HCT116 (cell line): Measurements from ENCODE around the gene SERPINH1. TPM values are rescaled to one million over a fixed set of nuclear protein-coding genes. Genes with fewer than 3 reads are reported as not detected.
A peak's percentile ranks its signal among the peaks of the same experiment; 100 is the strongest.

Source experiments
- ATAC-seq: fragments of 200-7000 bp; cut with Tn5 transposase; 2 replicates; pipeline ENCODE4 v1.9.1; 2020; ENCODE audit warnings: mild to moderate bottlenecking, moderate library complexity
- BruUV-seq: library from RNA; stranded (reverse); fragments of 400-500 nt; replicated peaks from 2 replicates; lab custom pipeline; 2021; lab: Mats Ljungman, UMichigan
- CTCF ChIA-PET: fragments of 300-600 bp; sonication (Branson Sonifier 250); formaldehyde crosslinking; loops from one replicate; lab custom pipeline; 2021; ENCODE audit warnings: antibody characterized with exemption; lab: Charles Lee
- POLR2A ChIA-PET: fragments of 300-600, 350-600 bp; sonication (Branson Sonifier 250); formaldehyde crosslinking; loops from one replicate; lab custom pipeline; 2021; ENCODE audit warnings: antibody characterized with exemption; lab: Charles Lee
- RAD21 ChIA-PET, 2 experiments: fragments of 300-600 bp; sonication (Branson Sonifier 250); formaldehyde crosslinking; loops; one replicate each; lab custom pipeline; 2023; ENCODE audit warnings: low total read pairs in 2 of 2; ENCODE audit not compliant: uncharacterized antibody in 2 of 2, unreplicated experiment in 2 of 2, low non-redundant PET in 1 of 2; lab: Charles Lee
- DNase-seq: peaks from one replicate; pipeline ENCODE4 v3.0.0-alpha.2; 2010; ENCODE audit warnings: low read depth, low spot score
- H2AFZ ChIP-seq: fragments of 200-600 bp; shearing (Covaris generic), sonication (generic); 2 replicates; pipeline ENCODE4 v1.6.1; 2017; ENCODE audit warnings: low read depth, mixed run types, mixed read lengths, antibody characterized with exemption, low read length; ENCODE audit not compliant: poor library complexity, severe bottlenecking
- H3K27ac ChIP-seq: 2 replicates; pipeline ENCODE4 v1.5.1; 2012; ENCODE audit warnings: low read depth, low read length
- H3K27me3 ChIP-seq: fragments of 200-600 bp; sonication (generic); 2 replicates; pipeline ENCODE4 v1.6.1; 2016; ENCODE audit warnings: mixed run types, low read length, mixed read lengths; ENCODE audit not compliant: insufficient read depth
- H3K36me3 ChIP-seq, 2 experiments: fragments of 200-500 bp in 1 of 2; fragments of 200-600 bp in 1 of 2; sonication (Bioruptor generic) in 1 of 2; sonication (generic) in 1 of 2; 2 replicates each; pipeline versions ENCODE4 v1.5.1 to v1.6.1; 2014 to 2016; ENCODE audit warnings: low read length in 2 of 2, inconsistent platforms in 1 of 2, mixed read lengths in 1 of 2, mixed run types in 1 of 2; ENCODE audit not compliant: insufficient read depth in 2 of 2, control insufficient read depth in 1 of 2
- H3K4me1 ChIP-seq, 2 experiments: fragments of 200-600 bp in 1 of 2; sonication (generic) in 1 of 2; 2 replicates each; pipeline versions ENCODE4 v1.5.1 to v1.6.1; 2012 to 2017; ENCODE audit warnings: low read length in 2 of 2, inconsistent platforms in 1 of 2, mild to moderate bottlenecking in 1 of 2, mixed read lengths in 1 of 2, mixed run types in 1 of 2, moderate library complexity in 1 of 2; ENCODE audit not compliant: insufficient read depth in 2 of 2, control insufficient read depth in 1 of 2
- H3K4me2 ChIP-seq: fragments of 200-600 bp; sonication (generic); 2 replicates; pipeline ENCODE4 v1.6.1; 2017; ENCODE audit warnings: mixed run types, low read length, mixed read lengths
- H3K4me3 ChIP-seq, 2 experiments: fragments of 200-600 bp in 1 of 2; sonication (generic) in 1 of 2; replicated peaks in 1 of 2; 2 replicates each; pipeline ENCODE4 v1.5.1; 2011 to 2016; ENCODE audit warnings: low read length in 2 of 2, control low read depth in 1 of 2, low read depth in 1 of 2, mild to moderate bottlenecking in 1 of 2, mixed read lengths in 1 of 2, mixed run types in 1 of 2
- H3K79me2 ChIP-seq: fragments of 200-600 bp; sonication (generic); 2 replicates; pipeline ENCODE4 v1.6.1; 2017; ENCODE audit warnings: mild to moderate bottlenecking, mixed run types, low read length, moderate library complexity, mixed read lengths; ENCODE audit not compliant: insufficient read depth
- H3K9ac ChIP-seq: fragments of 200-600 bp; sonication (generic); 2 replicates; pipeline ENCODE4 v1.6.1; 2016; ENCODE audit warnings: low read length, mixed read lengths
- H3K9me2 ChIP-seq: fragments of 200-600 bp; sonication (generic), shearing (Covaris generic); 2 replicates; pipeline ENCODE4 v1.6.1; 2017; ENCODE audit warnings: mixed run types, mild to moderate bottlenecking, moderate library complexity; ENCODE audit not compliant: insufficient read depth
- H3K9me3 ChIP-seq, 2 experiments: fragments of 200-500 bp in 1 of 2; fragments of 200-600 bp in 1 of 2; sonication (Bioruptor generic) in 1 of 2; sonication (generic) in 1 of 2; 2 replicates each; pipeline ENCODE4 v1.6.1; 2014 to 2017; ENCODE audit warnings: low read length in 2 of 2, mixed read lengths in 2 of 2, inconsistent platforms in 1 of 2, low read depth in 1 of 2, mild to moderate bottlenecking in 1 of 2, mixed run types in 1 of 2, moderate library complexity in 1 of 2; ENCODE audit not compliant: control insufficient read depth in 1 of 2, insufficient read depth in 1 of 2
- H4K20me1 ChIP-seq: fragments of 200-600 bp; sonication (generic), shearing (Covaris generic); 2 replicates; pipeline ENCODE4 v1.6.1; 2017; ENCODE audit warnings: mixed run types, mild to moderate bottlenecking, moderate library complexity; ENCODE audit not compliant: insufficient read depth
- ATF3 ChIP-seq: IDR thresholded peaks from 2 replicates; pipeline ENCODE4 v1.6.1; 2012
- CBX3 ChIP-seq: IDR thresholded peaks from 2 replicates; pipeline ENCODE4 v1.6.1; 2012; ENCODE audit warnings: low read depth
- CEBPB ChIP-seq: IDR thresholded peaks from 2 replicates; pipeline ENCODE4 v1.6.1; 2012; ENCODE audit warnings: low read depth
- EGR1 ChIP-seq: IDR thresholded peaks from 2 replicates; pipeline ENCODE4 v1.6.1; 2012; ENCODE audit warnings: low read depth
- ELF1 ChIP-seq: IDR thresholded peaks from 2 replicates; pipeline ENCODE4 v1.6.1; 2012; ENCODE audit warnings: low read depth, borderline replicate concordance
- FOSL1 ChIP-seq: IDR thresholded peaks from 2 replicates; pipeline ENCODE4 v1.6.1; 2012; ENCODE audit warnings: low read depth
- JUND ChIP-seq: IDR thresholded peaks from 2 replicates; pipeline ENCODE4 v1.6.1; 2012
- POLR2A ChIP-seq: IDR thresholded peaks from 2 replicates; pipeline ENCODE4 v1.7.0; 2011; ENCODE audit warnings: borderline replicate concordance; ENCODE audit not compliant: insufficient read depth, insufficient read length; ENCODE audit errors: extremely low read depth
- POLR2AphosphoS5 ChIP-seq: IDR thresholded peaks from 2 replicates; pipeline ENCODE4 v1.6.1; 2011; ENCODE audit warnings: mild to moderate bottlenecking, low read depth, low read length, moderate library complexity
- RAD21 ChIP-seq: IDR thresholded peaks from 2 replicates; pipeline ENCODE4 v1.6.1; 2012; ENCODE audit warnings: low read depth, mild to moderate bottlenecking
- REST ChIP-seq: IDR thresholded peaks from 2 replicates; pipeline ENCODE4 v1.6.1; 2012; ENCODE audit warnings: low read depth
- SIN3A ChIP-seq: IDR thresholded peaks from 2 replicates; pipeline ENCODE4 v1.6.1; 2012; ENCODE audit warnings: low read depth
- SP1 ChIP-seq: IDR thresholded peaks from 2 replicates; pipeline ENCODE4 v1.6.1; 2012; ENCODE audit warnings: low read depth
- SRF ChIP-seq: IDR thresholded peaks from 2 replicates; pipeline ENCODE4 v1.6.1; 2012; ENCODE audit warnings: low read depth
- TCF7L2 ChIP-seq: IDR thresholded peaks from 2 replicates; pipeline ENCODE4 v1.7.0; 2011; ENCODE audit warnings: borderline replicate concordance, inconsistent platforms; ENCODE audit not compliant: insufficient read depth, insufficient read length; ENCODE audit errors: extremely low read depth
- YY1 ChIP-seq: IDR thresholded peaks from 2 replicates; pipeline ENCODE4 v1.6.1; 2011; ENCODE audit warnings: low read length, low read depth, moderate library complexity, mild to moderate bottlenecking; ENCODE audit not compliant: insufficient replicate concordance; ENCODE audit errors: extremely low read depth
- ZBTB33 ChIP-seq: IDR thresholded peaks from 2 replicates; pipeline ENCODE4 v1.6.1; 2011; ENCODE audit warnings: mild to moderate bottlenecking, low read length, moderate library complexity; ENCODE audit not compliant: insufficient replicate concordance; ENCODE audit errors: extremely low read depth
- ZFX ChIP-seq: fragments of 450-650 bp; IDR thresholded peaks from 2 replicates; pipeline ENCODE4 v1.6.1; 2017
- ZNF274 ChIP-seq: fragments of 200-500 bp; sonication (Bioruptor generic); IDR thresholded peaks from 2 replicates; pipeline ENCODE4 v1.6.1; 2014; ENCODE audit warnings: mild to moderate bottlenecking, low read depth, low read length, inconsistent platforms
- intact Hi-C: fragments of 100-400 bp; cut with micrococcal nuclease; formaldehyde crosslinking; loops from 2 replicates; pipeline ENCODE4 v1.10.0; 2022
- total RNA-seq: library from RNA; stranded (reverse); gene quantifications from one replicate; pipeline ENCODE4 v1.2.1, GENCODE V29; 2021; ENCODE audit not compliant: unreplicated experiment
- TF ChIP-seq, protein P1 (sequence below), 3 experiments: fragments of 200-600 bp in 1 of 3; sonication (generic) in 1 of 3; IDR thresholded peaks in 2 of 3; conservative IDR thresholded peaks in 1 of 3; 2 replicates each; pipeline ENCODE4 v1.5.1; 2012 to 2017; ENCODE audit warnings: low read depth in 2 of 3, low read length in 2 of 3, antibody characterized with exemption in 1 of 3, borderline replicate concordance in 1 of 3, control low read depth in 1 of 3, mild to moderate bottlenecking in 1 of 3, mixed read lengths in 1 of 3, mixed run types in 1 of 3, moderate library complexity in 1 of 3; ENCODE audit not compliant: insufficient read depth in 1 of 3
- TF ChIP-seq, protein P2 (sequence below): IDR thresholded peaks from 2 replicates; pipeline ENCODE4 v1.6.1; 2012

SERPINH1 gene
- total RNA-seq, 1 experiment from 2014 or later = 84.9 TPM

GRCh38 chr11:75597636-75598035, 35.6 kb downstream of the SERPINH1 start:
- no peak overlapping the region for H3K4me3 ChIP-seq
- ChIA-PET POLR2A (interaction anchor here (1.4 to 1.6 kb wide), 2 partner anchors 11 to 35 kb away, joined by 4 to 5 read pairs; partner anchors contain the start of gene SERPINH1), CTCF (interaction anchor here (0.6 to 1.3 kb wide), 17 partner anchors 9 to 721 kb away, joined by 3 to 16 read pairs (median 4); no protein-coding TSS in a partner anchor), RAD21 (interaction anchor here in 1 of 2 experiments (1.0 kb wide), 1 partner anchor 555 kb away, joined by 3 read pairs; no protein-coding TSS in a partner anchor)
- DNase-seq = peak; percentile 36
- H3K4me2 ChIP-seq = no peak overlapping the region
- intact Hi-C loops = loop anchor here (5.0 kb wide), 1 partner anchor 720 kb away; no protein-coding TSS in a partner anchor
- no peak overlapping the region for H3K9ac ChIP-seq
- no peaks in the 10 kb centered on the region for H3K9me2 ChIP-seq
- no peak overlapping the region for H2AFZ ChIP-seq
- ATAC-seq = peak; percentile 99
- no peaks in the 10 kb centered on the region for H4K20me1 ChIP-seq
- no peaks in the 10 kb centered on the region for H3K4me1 ChIP-seq
- BruUV-seq = no TSS peak
- no peaks in the 10 kb centered on the region for H3K36me3 ChIP-seq
- H3K9me3 ChIP-seq = no peaks in the 10 kb centered on the region
- H3K79me2 ChIP-seq = no peaks in the 10 kb centered on the region
- H3K27me3 ChIP-seq = peaks cover 6% of the 10 kb centered on the region; the same call in 1 of the 2 replicates
- H3K27ac ChIP-seq = no peak overlapping the region
- no peak for TF ChIP-seq SRF
- TF ChIP-seq, protein P1, sequence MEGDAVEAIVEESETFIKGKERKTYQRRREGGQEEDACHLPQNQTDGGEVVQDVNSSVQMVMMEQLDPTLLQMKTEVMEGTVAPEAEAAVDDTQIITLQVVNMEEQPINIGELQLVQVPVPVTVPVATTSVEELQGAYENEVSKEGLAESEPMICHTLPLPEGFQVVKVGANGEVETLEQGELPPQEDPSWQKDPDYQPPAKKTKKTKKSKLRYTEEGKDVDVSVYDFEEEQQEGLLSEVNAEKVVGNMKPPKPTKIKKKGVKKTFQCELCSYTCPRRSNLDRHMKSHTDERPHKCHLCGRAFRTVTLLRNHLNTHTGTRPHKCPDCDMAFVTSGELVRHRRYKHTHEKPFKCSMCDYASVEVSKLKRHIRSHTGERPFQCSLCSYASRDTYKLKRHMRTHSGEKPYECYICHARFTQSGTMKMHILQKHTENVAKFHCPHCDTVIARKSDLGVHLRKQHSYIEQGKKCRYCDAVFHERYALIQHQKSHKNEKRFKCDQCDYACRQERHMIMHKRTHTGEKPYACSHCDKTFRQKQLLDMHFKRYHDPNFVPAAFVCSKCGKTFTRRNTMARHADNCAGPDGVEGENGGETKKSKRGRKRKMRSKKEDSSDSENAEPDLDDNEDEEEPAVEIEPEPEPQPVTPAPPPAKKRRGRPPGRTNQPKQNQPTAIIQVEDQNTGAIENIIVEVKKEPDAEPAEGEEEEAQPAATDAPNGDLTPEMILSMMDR (IDR thresholded peaks at IDR 0.05 in 2 of 3, conservative IDR thresholded peaks at IDR 0.05 in 1 of 3; ENCODE audit: borderline replicate concordance in 1 of 3, insufficient read depth in 1 of 3, low read depth in 2 of 3, low read length in 2 of 3) = peak; percentile 49 to 87 (median 81); a peak in 5 of 6 replicates
- no peak for TF ChIP-seq ELF1
- TF ChIP-seq SP1 = no peak
- TF ChIP-seq POLR2AphosphoS5 = no peak
- TF ChIP-seq POLR2A = no peak
- TF ChIP-seq JUND = no peak
- TF ChIP-seq FOSL1 = no peak
- TF ChIP-seq EGR1 = no peak
- no peak for TF ChIP-seq REST
- TF ChIP-seq, protein P2, sequence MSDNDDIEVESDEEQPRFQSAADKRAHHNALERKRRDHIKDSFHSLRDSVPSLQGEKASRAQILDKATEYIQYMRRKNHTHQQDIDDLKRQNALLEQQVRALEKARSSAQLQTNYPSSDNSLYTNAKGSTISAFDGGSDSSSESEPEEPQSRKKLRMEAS = no peak
- no peak for TF ChIP-seq ZBTB33
- no peak for TF ChIP-seq CEBPB
- TF ChIP-seq ATF3 = no peak
- peak; percentile 37 for TF ChIP-seq YY1
- TF ChIP-seq ZNF274 = no peak
- no peak for TF ChIP-seq SIN3A
- no peak for TF ChIP-seq CBX3
- peak; percentile 51 for TF ChIP-seq TCF7L2
- peak; percentile 55 for TF ChIP-seq RAD21
- TF ChIP-seq ZFX = no peak
